HG02642 (cell line): ENCODE data around the gene FLRT1.

Experiments
- ATAC-seq: cut with Tn5 transposase; IDR thresholded peaks from one replicate; pipeline ENCODE4 v1.9.1; 2021; ENCODE audit warnings: mild to moderate bottlenecking; ENCODE audit not compliant: unreplicated experiment, poor library complexity

The FLRT1 gene

GRCh38 chr11:64005691-64006090, 30.0 kb upstream of the FLRT1 start:
- no peak for ATAC-seq

- ATAC-seq: no peak
These were observed 29.3 kb upstream of the FLRT1 start for GRCh38 chr11:64006398-64006797.

GRCh38 chr11:64007160-64007628, 28.5 kb upstream of the FLRT1 start:
- no peak for ATAC-seq

- no peak for ATAC-seq
These were observed 28.0 kb upstream of the FLRT1 start for GRCh38 chr11:64007629-64008282.

GRCh38 chr11:64008283-64008913, 27.3 kb upstream of the FLRT1 start:
- ATAC-seq: no peak

- no peak for ATAC-seq
These were observed 26.7 kb upstream of the FLRT1 start for GRCh38 chr11:64008914-64009633.

GRCh38 chr11:64009710-64010109, 26.0 kb upstream of the FLRT1 start:
- ATAC-seq: no peak

GRCh38 chr11:64010783-64011182, 24.9 kb upstream of the FLRT1 start:
- ATAC-seq: no peak

- no peak for ATAC-seq
These were observed 24.4 kb upstream of the FLRT1 start for GRCh38 chr11:64011371-64011770.

GRCh38 chr11:64013141-64013896, 22.4 kb upstream of the FLRT1 start:
- no peak for ATAC-seq

GRCh38 chr11:64014356-64014755, 21.4 kb upstream of the FLRT1 start:
- no peak for ATAC-seq

- no peak for ATAC-seq
These were observed 20.2 kb upstream of the FLRT1 start for GRCh38 chr11:64015510-64015909.

GRCh38 chr11:64015935-64016845, 19.5 kb upstream of the FLRT1 start:
- ATAC-seq: no peak

- ATAC-seq: no peak
These were observed 17.8 kb upstream of the FLRT1 start for GRCh38 chr11:64017945-64018224.

GRCh38 chr11:64018310-64018709, 17.4 kb upstream of the FLRT1 start:
- ATAC-seq: no peak

GRCh38 chr11:64019106-64020037, 16.4 kb upstream of the FLRT1 start:
- ATAC-seq: no peak

- ATAC-seq: no peak
These were observed 14.6 kb upstream of the FLRT1 start for GRCh38 chr11:64020976-64021756.

- no peak for ATAC-seq
These were observed 14.0 kb upstream of the FLRT1 start for GRCh38 chr11:64021757-64022093.
